ENCODE results near the gene PGR. TPM values are rescaled to one million over a fixed set of nuclear protein-coding genes. Genes with fewer than 3 reads are reported as not detected.

The PGR gene
- total RNA-seq, 4 donors from 2014 or later, result 0.18 to 0.80 (median 0.53) TPM

DNA sequence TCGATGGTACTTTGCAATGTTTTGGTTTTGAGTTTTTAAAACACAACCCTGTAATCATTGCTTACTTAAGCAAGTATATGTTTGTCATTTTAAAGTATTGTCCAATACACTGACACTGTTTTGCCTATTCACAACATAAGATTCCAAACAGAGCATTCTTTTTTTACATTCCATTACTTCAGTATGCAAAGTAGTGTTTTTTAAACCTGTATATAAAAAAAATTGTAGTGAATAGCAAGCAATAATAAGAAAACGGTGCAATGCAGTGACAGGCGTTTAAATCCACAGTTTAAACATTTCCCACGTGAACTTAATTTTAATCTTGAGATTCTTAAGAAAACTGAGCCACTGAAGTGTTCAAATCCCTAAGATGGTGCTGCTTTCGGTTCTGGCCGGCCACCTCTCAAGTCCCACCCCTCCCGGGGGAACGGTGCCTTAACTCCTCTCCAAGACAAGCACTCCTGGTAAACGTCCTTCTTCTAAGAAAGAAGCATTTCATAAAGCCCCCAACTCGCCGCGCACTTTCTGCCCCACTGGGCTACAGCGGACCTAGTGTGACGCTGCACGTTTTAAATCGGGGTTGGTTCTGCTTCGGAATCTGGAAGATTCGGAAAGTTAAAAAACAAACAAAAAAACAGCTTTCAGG, 2.9 kb downstream of the PGR start:
- peaks cover 50% of the 10 kb centered on the region for H3K27me3 ChIP-seq
- peak; percentile 55 to 78 for DNase-seq (ENCODE audit: low spot score in 2 of 2)
- 8% methylated on average over 18 of the region's 18 CpGs for WGBS
- H3K4me1 ChIP-seq, result peaks cover 30% of the 10 kb centered on the region
- TF ChIP-seq POLR2A (IDR thresholded peaks at IDR 0.05) (no peak), POLR2AphosphoS5 (IDR thresholded peaks at IDR 0.05) (no peak), EP300 (IDR thresholded peaks at IDR 0.05) (no peak)
- TF ChIP-seq, protein P1, sequence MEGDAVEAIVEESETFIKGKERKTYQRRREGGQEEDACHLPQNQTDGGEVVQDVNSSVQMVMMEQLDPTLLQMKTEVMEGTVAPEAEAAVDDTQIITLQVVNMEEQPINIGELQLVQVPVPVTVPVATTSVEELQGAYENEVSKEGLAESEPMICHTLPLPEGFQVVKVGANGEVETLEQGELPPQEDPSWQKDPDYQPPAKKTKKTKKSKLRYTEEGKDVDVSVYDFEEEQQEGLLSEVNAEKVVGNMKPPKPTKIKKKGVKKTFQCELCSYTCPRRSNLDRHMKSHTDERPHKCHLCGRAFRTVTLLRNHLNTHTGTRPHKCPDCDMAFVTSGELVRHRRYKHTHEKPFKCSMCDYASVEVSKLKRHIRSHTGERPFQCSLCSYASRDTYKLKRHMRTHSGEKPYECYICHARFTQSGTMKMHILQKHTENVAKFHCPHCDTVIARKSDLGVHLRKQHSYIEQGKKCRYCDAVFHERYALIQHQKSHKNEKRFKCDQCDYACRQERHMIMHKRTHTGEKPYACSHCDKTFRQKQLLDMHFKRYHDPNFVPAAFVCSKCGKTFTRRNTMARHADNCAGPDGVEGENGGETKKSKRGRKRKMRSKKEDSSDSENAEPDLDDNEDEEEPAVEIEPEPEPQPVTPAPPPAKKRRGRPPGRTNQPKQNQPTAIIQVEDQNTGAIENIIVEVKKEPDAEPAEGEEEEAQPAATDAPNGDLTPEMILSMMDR (IDR thresholded peaks at IDR 0.05), result no peak
- peak overlapping the region; percentile 61 for H3K4me3 ChIP-seq
- H3K27ac ChIP-seq, result peak overlapping the region; percentile 59
- no peaks in the 10 kb centered on the region for H3K36me3 ChIP-seq
- H3K9me3 ChIP-seq, result no peaks in the 10 kb centered on the region

DNA sequence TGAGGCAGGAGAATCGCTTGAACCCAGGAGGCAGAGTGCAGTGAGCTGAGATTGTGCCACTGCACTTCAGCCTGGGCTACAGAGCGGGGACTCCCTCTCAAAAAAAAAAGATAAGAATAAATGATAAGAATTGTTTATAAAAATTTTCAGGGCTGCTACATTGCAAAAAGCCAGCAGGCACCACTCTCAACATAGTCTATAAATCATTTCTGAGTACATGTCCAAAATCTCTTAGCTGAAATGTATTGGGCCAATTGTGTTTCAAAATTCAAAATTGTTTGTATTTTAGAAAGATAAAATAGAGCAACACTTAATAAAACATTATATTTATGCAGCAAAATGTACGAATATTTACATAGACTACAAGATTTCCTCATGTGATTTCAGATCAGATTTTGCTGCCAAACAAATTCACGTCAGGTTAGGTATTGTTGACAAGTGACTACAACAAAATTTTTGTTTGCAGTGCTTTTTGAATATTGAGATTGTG, 13.9 kb downstream of the PGR start:
- H3K27ac ChIP-seq, result no peak overlapping the region
- no peaks in the 10 kb centered on the region for H3K9me3 ChIP-seq
- no peaks in the 10 kb centered on the region for H3K27me3 ChIP-seq
- 84% methylated on average over 4 of the region's 4 CpGs for WGBS
- TF ChIP-seq EP300 (IDR thresholded peaks at IDR 0.05) (no peak), POLR2A (IDR thresholded peaks at IDR 0.05) (no peak), POLR2AphosphoS5 (IDR thresholded peaks at IDR 0.05) (no peak)
- TF ChIP-seq, protein P1 (IDR thresholded peaks at IDR 0.05), result no peak
- no peaks in the 10 kb centered on the region for H3K4me1 ChIP-seq
- H3K36me3 ChIP-seq, result no peaks in the 10 kb centered on the region
- no peak overlapping the region for H3K4me3 ChIP-seq
- no peak for DNase-seq (ENCODE audit: low spot score in 2 of 2)

DNA sequence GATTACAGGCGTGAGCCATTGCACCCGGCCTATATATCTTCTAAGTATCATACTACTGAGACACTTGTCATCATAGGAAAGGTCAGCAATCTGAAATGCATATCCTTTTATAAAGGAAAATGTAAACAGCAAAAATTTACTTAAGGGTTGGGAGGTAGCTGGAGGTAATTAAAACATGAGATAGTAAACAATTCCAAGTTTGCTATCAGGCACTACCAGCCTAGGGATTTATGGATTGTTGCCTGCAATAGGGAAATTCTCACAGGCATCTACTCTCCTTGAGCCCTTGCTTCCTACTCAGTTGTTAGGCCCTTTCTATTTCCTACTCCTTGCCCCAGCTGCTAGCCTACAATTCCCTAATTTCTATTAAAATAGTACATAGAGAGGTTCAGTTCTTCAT, 16.1 kb downstream of the PGR start:
- Histone ChIP-seq H3K27me3 (no peaks in the 10 kb centered on the region), H3K9me3 (no peaks in the 10 kb centered on the region), H3K27ac (no peak overlapping the region), H3K4me3 (no peak overlapping the region), H3K4me1 (no peaks in the 10 kb centered on the region), H3K36me3 (no peaks in the 10 kb centered on the region)
- 92% methylated on average over 2 of the region's 2 CpGs for WGBS
- no peak for DNase-seq (ENCODE audit: low spot score in 2 of 2)
- TF ChIP-seq POLR2A (IDR thresholded peaks at IDR 0.05), result no peak

DNA sequence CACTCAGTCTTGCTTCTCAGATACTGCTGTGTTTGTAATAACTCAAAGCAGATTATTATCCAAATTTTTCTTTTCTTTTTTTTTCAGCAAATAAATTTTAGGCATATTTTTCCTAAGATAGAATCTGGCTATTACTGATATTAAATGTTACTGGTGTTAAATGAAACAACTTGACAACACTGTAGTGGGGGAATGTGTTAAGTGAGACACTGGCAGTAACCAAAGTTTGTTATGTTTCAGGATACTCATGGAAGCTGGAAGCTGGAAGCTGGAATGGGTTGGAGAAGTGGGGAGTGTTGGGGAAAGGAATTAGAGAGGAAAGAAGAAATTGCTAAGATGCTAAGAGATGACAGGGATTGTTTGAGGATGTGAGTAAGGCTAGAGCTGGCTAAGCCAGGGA, 24.9 kb downstream of the PGR start:
- Histone ChIP-seq H3K4me3 (no peak overlapping the region), H3K4me1 (no peaks in the 10 kb centered on the region), H3K36me3 (no peaks in the 10 kb centered on the region), H3K27ac (no peak overlapping the region), H3K9me3 (no peaks in the 10 kb centered on the region), H3K27me3 (no peaks in the 10 kb centered on the region)
- no peak for DNase-seq (ENCODE audit: low spot score in 2 of 2)
- TF ChIP-seq EP300 (IDR thresholded peaks at IDR 0.05), result no peak
- TF ChIP-seq, protein P1 (IDR thresholded peaks at IDR 0.05), result no peak
- no peak for TF ChIP-seq POLR2A (IDR thresholded peaks at IDR 0.05)
- no peak for TF ChIP-seq POLR2AphosphoS5 (IDR thresholded peaks at IDR 0.05)

DNA sequence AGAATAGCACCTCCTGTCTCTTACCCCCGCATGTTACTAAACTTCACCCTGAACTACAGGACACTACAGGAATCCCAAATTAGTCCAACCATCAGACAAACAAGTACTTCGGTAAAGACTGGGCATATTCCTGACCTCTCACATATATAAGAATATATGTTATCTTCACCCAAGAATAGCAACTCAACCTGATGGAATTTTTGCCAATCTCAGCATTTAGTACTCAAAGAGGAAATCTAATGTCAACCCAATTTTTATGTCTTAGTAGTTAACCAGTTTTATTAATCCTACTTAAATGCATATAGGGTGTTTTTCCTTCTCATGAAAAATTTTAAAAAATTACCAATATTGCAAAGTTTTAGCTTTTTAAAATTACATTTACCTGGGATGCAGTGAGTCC, 26.2 kb downstream of the PGR start:
- DNase-seq (ENCODE audit: low spot score in 2 of 2), result no peak
- no peak for TF ChIP-seq POLR2A (IDR thresholded peaks at IDR 0.05)
- TF ChIP-seq, protein P1 (IDR thresholded peaks at IDR 0.05), result no peak
- TF ChIP-seq POLR2AphosphoS5 (IDR thresholded peaks at IDR 0.05), result no peak
- TF ChIP-seq EP300 (IDR thresholded peaks at IDR 0.05), result no peak
- Histone ChIP-seq H3K36me3 (no peaks in the 10 kb centered on the region), H3K4me1 (no peaks in the 10 kb centered on the region), H3K4me3 (no peak overlapping the region), H3K27ac (no peak overlapping the region), H3K27me3 (no peaks in the 10 kb centered on the region), H3K9me3 (no peaks in the 10 kb centered on the region)
- WGBS, result 97% methylated on average over 2 of the region's 2 CpGs

DNA sequence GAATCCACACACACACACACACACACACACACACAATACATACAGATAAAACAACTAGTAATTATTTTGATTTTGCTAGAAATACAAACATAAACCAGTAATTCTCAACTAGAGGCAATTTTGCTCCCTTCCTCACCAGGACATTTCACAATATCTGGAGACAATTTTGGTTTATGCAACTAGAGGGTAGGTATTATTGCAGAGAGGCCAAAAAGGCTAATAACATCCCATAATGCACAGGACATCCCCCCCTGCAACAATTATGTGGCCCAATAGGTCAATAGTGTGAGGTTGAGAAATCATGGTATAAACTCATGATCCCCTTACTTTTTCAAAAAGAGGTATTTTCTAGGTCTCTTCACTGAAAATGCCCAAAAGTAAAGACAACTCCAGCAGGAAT, 29.0 kb downstream of the PGR start:
- H3K27ac ChIP-seq, result no peak overlapping the region
- no peaks in the 10 kb centered on the region for H3K9me3 ChIP-seq
- H3K27me3 ChIP-seq, result no peaks in the 10 kb centered on the region
- no peak overlapping the region for H3K4me3 ChIP-seq
- H3K36me3 ChIP-seq, result no peaks in the 10 kb centered on the region
- H3K4me1 ChIP-seq, result no peaks in the 10 kb centered on the region
- TF ChIP-seq POLR2A (IDR thresholded peaks at IDR 0.05) (no peak), POLR2AphosphoS5 (IDR thresholded peaks at IDR 0.05) (no peak), EP300 (IDR thresholded peaks at IDR 0.05) (no peak)
- TF ChIP-seq, protein P1 (IDR thresholded peaks at IDR 0.05), result no peak
- DNase-seq (ENCODE audit: low spot score in 2 of 2), result no peak

Data from suprapubic skin (tissue), 4 donors.